Body of pancreas (tissue), 4 donors: Measurements from ENCODE around the gene SMPD3. TPM values are rescaled to one million over a fixed set of nuclear protein-coding genes. Genes with fewer than 3 reads are reported as not detected.

Experiments used
- ATAC-seq: fragments of 150-250 bp; one replicate; pipeline ENCODE4 v1.9.1; 2016
- DNase-seq, 4 donors: peaks; one replicate each; pipeline ENCODE4 v3.0.0-alpha.2; 2019
- H3K27ac ChIP-seq, 4 donors: fragments of 200-600 bp; sonication (generic); 1 replicate in 3 of 4; 2 replicates in 1 of 4; pipeline versions ENCODE4 v1.5.1 to v1.6.1; 2016 to 2019; ENCODE audit warnings: mild to moderate bottlenecking in 1 of 4, mixed read lengths in 1 of 4, moderate library complexity in 1 of 4
- H3K27me3 ChIP-seq, 2 donors: fragments of 200-600 bp; sonication (generic); one replicate each; pipeline ENCODE4 v1.6.0; 2016; ENCODE audit warnings: mild to moderate bottlenecking in 1 of 2
- H3K36me3 ChIP-seq, 2 donors: fragments of 200-600 bp; sonication (generic); replicated peaks in 1 of 2; 2 replicates each; pipeline ENCODE4 v1.5.1; 2016; ENCODE audit warnings: low read depth in 2 of 2; ENCODE audit not compliant: insufficient read depth in 1 of 2
- H3K4me1 ChIP-seq: fragments of 200-600 bp; sonication (generic); one replicate; pipeline ENCODE4 v1.6.0; 2016
- H3K4me3 ChIP-seq, 2 donors: fragments of 200-600 bp; sonication (generic); 1 replicate in 1 of 2; 2 replicates in 1 of 2; pipeline ENCODE4 v1.5.1; 2016 to 2019
- H3K9me3 ChIP-seq, 3 donors: fragments of 200-600 bp; sonication (generic); 1 replicate in 2 of 3; 2 replicates in 1 of 3; pipeline ENCODE4 v1.5.1; 2016
- CTCF ChIP-seq, 7 experiments: fragments of 450-650 bp in 4 of 7; fragments of 200-600 bp in 3 of 7; sonication (generic) in 3 of 7; IDR thresholded peaks; one replicate each; pipeline ENCODE4 v1.5.1; 2016 to 2019; ENCODE audit warnings: antibody characterized with exemption in 7 of 7
- POLR2A ChIP-seq, 3 donors: fragments of 450-650 bp; IDR thresholded peaks; one replicate each; pipeline ENCODE4 v1.6.1; 2016; ENCODE audit warnings: antibody characterized with exemption in 3 of 3, mild to moderate bottlenecking in 2 of 3
- WGBS, 2 donors: methylation state at CpG; one replicate each; pipeline ENCODE4 v1.1.5; 2017; 5-methylcytosine and 5-hydroxymethylcytosine counted together
- intact Hi-C: fragments of 100-400 bp; cut with DNase I; formaldehyde crosslinking; loops from one replicate; pipeline ENCODE4 v1.15.1; 2023
- total RNA-seq, 2 donors: library from RNA; depleted of rRNA; stranded (reverse); fragments of >200 nt; gene quantifications; one replicate each; pipeline ENCODE4 v1.1.0, GENCODE V29; 2016

Gene SMPD3
- total RNA-seq, 2 donors from 2014 or later, result 1.3 to 4.6 TPM

GRCh38 chr16:68401871-68402747 lies 46.2 kb downstream of the SMPD3 start:
- ATAC-seq, result no peak

GRCh38 chr16:68400924-68401460 lies 47.3 kb downstream of the SMPD3 start:
- intact Hi-C loops, result no loop called here
- H3K4me1 ChIP-seq, result peaks cover 23% of the 10 kb centered on the region
- no peak overlapping the region for H3K4me3 ChIP-seq
- no peaks in the 10 kb centered on the region for H3K9me3 ChIP-seq
- H3K27me3 ChIP-seq, result no peaks in the 10 kb centered on the region
- WGBS, 2 donors, result 60 to 73% methylated on average over 3 to 5 of the region's 5 CpGs
- ATAC-seq (no peak), DNase-seq (no peak)
- no peaks in the 10 kb centered on the region for H3K36me3 ChIP-seq
- no peak overlapping the region for H3K27ac ChIP-seq
- TF ChIP-seq POLR2A (IDR thresholded peaks at IDR 0.05), result no peak
- no peak for TF ChIP-seq CTCF (IDR thresholded peaks at IDR 0.05)

More at GRCh38 chr16:68401871-68402747, 46.2 kb downstream of the SMPD3 start:
- no peak for DNase-seq
- H3K27ac ChIP-seq, result no peak overlapping the region
- intact Hi-C loops, result no loop called here
- peaks cover 12% of the 10 kb centered on the region for H3K4me1 ChIP-seq
- 85 to 86% methylated on average over 13 of the region's 13 CpGs for WGBS, 2 donors
- no peaks in the 10 kb centered on the region for H3K27me3 ChIP-seq
- no peak for TF ChIP-seq CTCF (IDR thresholded peaks at IDR 0.05)
- no peak for TF ChIP-seq POLR2A (IDR thresholded peaks at IDR 0.05)
- no peaks in the 10 kb centered on the region for H3K9me3 ChIP-seq
- no peak overlapping the region for H3K4me3 ChIP-seq
- H3K36me3 ChIP-seq, result no peaks in the 10 kb centered on the region

- Histone ChIP-seq H3K4me3 (no peak overlapping the region), H3K27ac (no peak overlapping the region), H3K27me3 (no peaks in the 10 kb centered on the region), H3K9me3 (no peaks in the 10 kb centered on the region), H3K4me1 (peaks cover 24% of the 10 kb centered on the region), H3K36me3 (no peaks in the 10 kb centered on the region)
- DNase-seq, result no peak
- no peak for ATAC-seq
- TF ChIP-seq CTCF (IDR thresholded peaks at IDR 0.05) (no peak), POLR2A (IDR thresholded peaks at IDR 0.05) (no peak)
- 81 to 83% methylated on average over 5 of the region's 5 CpGs for WGBS, 2 donors
- intact Hi-C loops, result no loop called here
Observed at GRCh38 chr16:68400083-68400923, 48.0 kb downstream of the SMPD3 start.

GRCh38 chr16:68399456-68399855 lies 48.9 kb downstream of the SMPD3 start:
- 91% methylated on average over 3 of the region's 3 CpGs; no CpG with 5 or more reads in 1 of the 2 donors for WGBS, 2 donors
- DNase-seq, result no peak
- Histone ChIP-seq H3K4me1 (peaks cover 24% of the 10 kb centered on the region), H3K27ac (no peak overlapping the region), H3K9me3 (no peaks in the 10 kb centered on the region), H3K27me3 (no peaks in the 10 kb centered on the region), H3K36me3 (no peaks in the 10 kb centered on the region), H3K4me3 (no peak overlapping the region)
- intact Hi-C loops, result loop anchor here (5.0 kb wide), 1 partner anchor 108 kb away; no protein-coding TSS in a partner anchor
- TF ChIP-seq CTCF (IDR thresholded peaks at IDR 0.05), result no peak
- no peak for TF ChIP-seq POLR2A (IDR thresholded peaks at IDR 0.05)
- ATAC-seq, result no peak
